Adrenal gland (tissue), 5 donors: ENCODE measurements around the gene SYNGAP1.

Experiments used
- CTCF ChIP-seq, 6 experiments: fragments of 450-650 bp in 4 of 6; fragments of 200-600 bp in 2 of 6; sonication (generic) in 1 of 6; IDR thresholded peaks; 1 replicate in 5 of 6; 2 replicates in 1 of 6; pipeline versions ENCODE4 v1.5.1 to v1.8.0; 2016 to 2021; ENCODE audit warnings: antibody characterized with exemption in 6 of 6, mild to moderate bottlenecking in 2 of 6, moderate library complexity in 1 of 6
- POLR2A ChIP-seq, 2 donors: fragments of 450-650 bp; IDR thresholded peaks; one replicate each; pipeline ENCODE4 v1.6.1; 2017; ENCODE audit warnings: antibody characterized with exemption in 2 of 2, mild to moderate bottlenecking in 2 of 2, moderate library complexity in 1 of 2
- donor health status: DM: no; HTN: no; CAD: no.

- no peak for TF ChIP-seq POLR2A (IDR thresholded peaks at IDR 0.05)
- TF ChIP-seq CTCF (IDR thresholded peaks at IDR 0.05), result no peak
These were observed 77.3 kb downstream of the SYNGAP1 start for GRCh38 chr6:33497157-33497556.
